ENCODE measurements around the gene CCS.

CCS gene

DNA sequence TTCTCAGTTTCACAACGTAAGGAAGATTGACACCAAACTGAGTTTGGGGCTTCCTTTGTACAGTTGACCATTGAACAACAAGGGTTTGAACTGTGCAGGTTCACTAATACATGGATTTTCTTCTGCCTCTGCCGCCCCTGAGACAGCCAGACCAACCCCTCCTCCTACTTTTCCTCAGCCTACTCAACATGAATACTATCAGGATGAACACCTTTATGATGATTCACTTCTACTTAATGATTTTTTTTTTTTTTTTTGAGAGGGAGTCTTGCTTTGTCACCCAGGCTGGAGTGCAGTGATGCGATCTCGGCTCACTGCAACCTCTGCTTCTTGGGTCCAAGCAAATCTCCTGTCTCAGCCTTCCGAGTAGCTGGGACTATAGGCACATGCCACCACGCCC is 60.1 kb downstream of the CCS start:
- Histone ChIP-seq H3K9me3 (ENCODE audit: control insufficient read depth, low read length) (no peaks in the 10 kb centered on the region), H3K36me3 (ENCODE audit: control insufficient read depth, insufficient read depth, low read length) (peaks cover 50% of the 10 kb centered on the region), H3K27ac (ENCODE audit: insufficient read depth, low read depth, low read length, poor library complexity, severe bottlenecking) (no peak overlapping the region), H3K4me3 (ENCODE audit: insufficient read depth, low read depth, low read length) (no peak overlapping the region), H3K4me1 (ENCODE audit: control insufficient read depth, insufficient read depth, low read length) (no peaks in the 10 kb centered on the region), H3K27me3 (ENCODE audit: control insufficient read depth, insufficient read depth, low read length, poor library complexity, severe bottlenecking) (no peaks in the 10 kb centered on the region)
- 96% methylated on average over 6 of the region's 6 CpGs for WGBS, 2 experiments
